ENCODE results near the gene DLX3.

GRCh38 chr17:50026837-50027171 lies 31.8 kb upstream of the DLX3 start:
- TF ChIP-seq CTCF (IDR thresholded peaks at IDR 0.05) (peak; percentile 93), ZFX (IDR thresholded peaks at IDR 0.05; ENCODE audit: borderline replicate concordance) (no peak)

Measured in 22Rv1 (cell line).